GM10266 (cell line): Measurements from ENCODE around the gene AP5Z1.
A peak's percentile ranks its signal among the peaks of the same experiment; 100 is the strongest.

Experiments
- DNase-seq: peaks from one replicate; pipeline ENCODE4 v3.0.0; 2012; ENCODE audit errors: extremely low spot score
- CTCF ChIP-seq: IDR thresholded peaks from 2 replicates; pipeline ENCODE4 v1.5.1; 2012; ENCODE audit warnings: mild to moderate bottlenecking, low read depth; ENCODE audit not compliant: control insufficient read depth, insufficient read depth; ENCODE audit errors: missing control alignments

AP5Z1 gene

GRCh38 chr7:4794591-4795350, 19.3 kb downstream of the AP5Z1 start:
- no peak for DNase-seq
- TF ChIP-seq CTCF, result no peak

- TF ChIP-seq CTCF, result no peak
- no peak for DNase-seq
Measured at GRCh38 chr7:4796453-4796852, 21.0 kb downstream of the AP5Z1 start.

GRCh38 chr7:4797858-4798705, 22.7 kb downstream of the AP5Z1 start:
- peak; percentile 90 for DNase-seq

GRCh38 chr7:4798706-4799235, 23.3 kb downstream of the AP5Z1 start:
- TF ChIP-seq CTCF, result no peak
- no peak for DNase-seq

More at GRCh38 chr7:4797858-4798705, 22.7 kb downstream of the AP5Z1 start:
- TF ChIP-seq CTCF, result peak; percentile 92

GRCh38 chr7:4799508-4800268, 24.3 kb downstream of the AP5Z1 start:
- DNase-seq, result no peak

GRCh38 chr7:4800487-4800886, 25.1 kb downstream of the AP5Z1 start:
- no peak for TF ChIP-seq CTCF
- DNase-seq, result no peak

More at GRCh38 chr7:4799508-4800268, 24.3 kb downstream of the AP5Z1 start:
- TF ChIP-seq CTCF, result no peak
